HG02840 (cell line): Measurements from ENCODE around the gene GAP43.
A peak's percentile ranks its signal among the peaks of the same experiment; 100 is the strongest.

Experiments used
- ATAC-seq: cut with Tn5 transposase; IDR thresholded peaks from one replicate; pipeline ENCODE4 v1.9.1; 2021; ENCODE audit warnings: mild to moderate bottlenecking, moderate library complexity, moderate number of reproducible peaks; ENCODE audit not compliant: unreplicated experiment, low FRiP score

GAP43 gene

GRCh38 chr3:115626721-115627120 is 3.4 kb downstream of the GAP43 start:
- no peak for ATAC-seq

GRCh38 chr3:115627180-115628074 is 4.1 kb downstream of the GAP43 start:
- ATAC-seq = peak; percentile 80

GRCh38 chr3:115628075-115628412 is 4.7 kb downstream of the GAP43 start:
- peak; percentile 34 for ATAC-seq

- ATAC-seq = no peak
These were observed 7.5 kb downstream of the GAP43 start for GRCh38 chr3:115630850-115631249.

- ATAC-seq = no peak
These were observed 8.7 kb downstream of the GAP43 start for GRCh38 chr3:115632026-115632425.

- no peak for ATAC-seq
These were observed 10.2 kb downstream of the GAP43 start for GRCh38 chr3:115633467-115633866.

- ATAC-seq = no peak
These were observed 10.7 kb downstream of the GAP43 start for GRCh38 chr3:115634052-115634451.

- ATAC-seq = no peak
These were observed 12.1 kb downstream of the GAP43 start for GRCh38 chr3:115635406-115635805.

GRCh38 chr3:115638241-115638640 is 14.9 kb downstream of the GAP43 start:
- ATAC-seq = no peak

- no peak for ATAC-seq
These were observed 15.7 kb downstream of the GAP43 start for GRCh38 chr3:115638991-115639390.

- ATAC-seq = no peak
These were observed 21.1 kb downstream of the GAP43 start for GRCh38 chr3:115644391-115644790.

- ATAC-seq = no peak
These were observed 22.8 kb downstream of the GAP43 start for GRCh38 chr3:115646027-115646690.

GRCh38 chr3:115648559-115648958 is 25.2 kb downstream of the GAP43 start:
- no peak for ATAC-seq

GRCh38 chr3:115651087-115651486 is 27.8 kb downstream of the GAP43 start:
- ATAC-seq = no peak

GRCh38 chr3:115651599-115651998 is 28.3 kb downstream of the GAP43 start:
- ATAC-seq = no peak

GRCh38 chr3:115652738-115653137 is 29.4 kb downstream of the GAP43 start:
- peak; percentile 58 for ATAC-seq

- ATAC-seq = no peak
These were observed 32.5 kb downstream of the GAP43 start for GRCh38 chr3:115655761-115656282.

- ATAC-seq = no peak
These were observed 33.9 kb downstream of the GAP43 start for GRCh38 chr3:115657168-115657567.

- no peak for ATAC-seq
These were observed 34.7 kb downstream of the GAP43 start for GRCh38 chr3:115658032-115658336.

- peak; percentile 83 for ATAC-seq
These were observed 35.2 kb downstream of the GAP43 start for GRCh38 chr3:115658337-115659181.
